Osteocyte (in vitro differentiated cells): ENCODE results near the gene DDN. TPM values are rescaled to one million over a fixed set of nuclear protein-coding genes. Genes with fewer than 3 reads are reported as not detected.

ENCODE experiments used
- DNase-seq: peaks from one replicate; pipeline ENCODE4 v3.0.0; 2021; ENCODE audit warnings: mixed read lengths; ENCODE audit not compliant: unreplicated experiment; ENCODE audit errors: extremely low spot score
- H3K27ac Mint-ChIP-seq: one replicate; pipeline ENCODE4 v1.8.0; 2021; ENCODE audit warnings: mild to moderate bottlenecking, mixed read lengths; ENCODE audit not compliant: unreplicated experiment
- H3K27me3 Mint-ChIP-seq: one replicate; pipeline ENCODE4 v1.8.0; 2021; ENCODE audit warnings: mixed read lengths; ENCODE audit not compliant: unreplicated experiment
- H3K36me3 Mint-ChIP-seq: one replicate; pipeline ENCODE4 v1.8.0; 2021; ENCODE audit warnings: mixed read lengths; ENCODE audit not compliant: unreplicated experiment
- H3K4me1 Mint-ChIP-seq: one replicate; pipeline ENCODE4 v1.8.0; 2021; ENCODE audit warnings: mixed read lengths; ENCODE audit not compliant: unreplicated experiment
- H3K4me3 Mint-ChIP-seq: one replicate; pipeline ENCODE4 v1.8.0; 2021; ENCODE audit warnings: mild to moderate bottlenecking, moderate library complexity, mixed read lengths; ENCODE audit not compliant: unreplicated experiment
- H3K9me3 Mint-ChIP-seq: one replicate; pipeline ENCODE4 v1.8.0; 2021; ENCODE audit warnings: mixed read lengths; ENCODE audit not compliant: unreplicated experiment
- CTCF ChIP-seq: fragments of 200-600 bp; sonication (generic); IDR thresholded peaks from 2 replicates; pipeline ENCODE4 v1.5.0; 2021; ENCODE audit warnings: antibody characterized with exemption, mild to moderate bottlenecking, moderate library complexity
- total RNA-seq: library from RNA; stranded (reverse); gene quantifications from 2 replicates; pipeline ENCODE4 v1.2.1, GENCODE V29; 2021

The DDN gene
- total RNA-seq, 1 donor from 2014 or later = 0.08 TPM

GRCh38 chr12:49013428-49013827 lies 14.3 kb upstream of the DDN start:
- no peak for DNase-seq
- Mint-ChIP-seq H3K27me3 (no peaks in the 10 kb centered on the region), H3K36me3 (peaks cover 22% of the 10 kb centered on the region), H3K4me3 (no peak overlapping the region), H3K27ac (no peak overlapping the region), H3K4me1 (peaks cover 22% of the 10 kb centered on the region), H3K9me3 (no peaks in the 10 kb centered on the region)
- no peak for TF ChIP-seq CTCF

GRCh38 chr12:49012739-49013138 lies 13.6 kb upstream of the DDN start:
- DNase-seq = no peak
- H3K27me3 Mint-ChIP-seq = no peaks in the 10 kb centered on the region

GRCh38 chr12:49010092-49010668 lies 11.0 kb upstream of the DDN start:
- TF ChIP-seq CTCF = no peak
- H3K27ac Mint-ChIP-seq = no peak overlapping the region
- H3K9me3 Mint-ChIP-seq = no peaks in the 10 kb centered on the region
- DNase-seq = no peak
- H3K27me3 Mint-ChIP-seq = no peaks in the 10 kb centered on the region
- peaks cover 34% of the 10 kb centered on the region for H3K36me3 Mint-ChIP-seq
- H3K4me1 Mint-ChIP-seq = peaks cover 4% of the 10 kb centered on the region
- no peak overlapping the region for H3K4me3 Mint-ChIP-seq

More at GRCh38 chr12:49012739-49013138, 13.6 kb upstream of the DDN start:
- Mint-ChIP-seq H3K27ac (no peak overlapping the region), H3K4me3 (no peak overlapping the region), H3K9me3 (no peaks in the 10 kb centered on the region), H3K4me1 (peaks cover 20% of the 10 kb centered on the region), H3K36me3 (peaks cover 26% of the 10 kb centered on the region)
- TF ChIP-seq CTCF = no peak

GRCh38 chr12:49008943-49009342 lies 9.8 kb upstream of the DDN start:
- no peak for TF ChIP-seq CTCF
- Mint-ChIP-seq H3K27me3 (no peaks in the 10 kb centered on the region), H3K4me1 (peaks cover 3% of the 10 kb centered on the region), H3K9me3 (no peaks in the 10 kb centered on the region), H3K36me3 (peaks cover 43% of the 10 kb centered on the region), H3K4me3 (no peak overlapping the region), H3K27ac (no peak overlapping the region)
- DNase-seq = no peak

- peaks cover 2% of the 10 kb centered on the region for H3K27me3 Mint-ChIP-seq
- H3K36me3 Mint-ChIP-seq = peaks cover 31% of the 10 kb centered on the region
- no peak for TF ChIP-seq CTCF
- H3K9me3 Mint-ChIP-seq = no peaks in the 10 kb centered on the region
- DNase-seq = no peak
- no peak overlapping the region for H3K27ac Mint-ChIP-seq
- no peak overlapping the region for H3K4me3 Mint-ChIP-seq
- peaks cover 28% of the 10 kb centered on the region for H3K4me1 Mint-ChIP-seq
These were observed 1.2 kb upstream of the DDN start for GRCh38 chr12:49000346-49000745.
